Measurements from ENCODE around the gene WNK1.
"Not testable (repeated sequence)": the region's sequence is repeated elsewhere in the genome, so short reads cannot be mapped to it uniquely, and the experiment has no call there.

The WNK1 gene

GRCh38 chr12:751999-752694 is at the start of gene WNK1:
Gene WNK1, plus strand, starts transcription at chr12:752579. Its CDS starts 987 bp downstream, at chr12:753566.
- TF ChIP-seq CTCF (IDR thresholded peaks at IDR 0.05; ENCODE audit: insufficient read depth, low read length, poor library complexity, severe bottlenecking): no peak
- peak within 1 kb of the TSS; percentile 94 for H3K4me3 ChIP-seq (replicated peaks; ENCODE audit: low read depth, low read length)
- no peaks in the 10 kb centered on the region for H3K27me3 ChIP-seq (replicated peaks; ENCODE audit: control insufficient read depth, insufficient read depth, low read length)
- 0 out of 2 replicates have a peak, but pooled peaks cover 3% of the 10 kb centered on the region for H3K36me3 ChIP-seq (ENCODE audit: control insufficient read depth, insufficient read depth, low read length)
- peak; percentile 95 for DNase-seq (ENCODE audit: extremely low read depth, insufficient read length)

GRCh38 chr12:704516-705242 is 47.7 kb upstream of the WNK1 start:
- no peak for DNase-seq (ENCODE audit: extremely low read depth, insufficient read length)
- TF ChIP-seq CTCF (IDR thresholded peaks at IDR 0.05; ENCODE audit: insufficient read depth, low read length, poor library complexity, severe bottlenecking): no peak
- no peak overlapping the region for H3K4me3 ChIP-seq (replicated peaks; ENCODE audit: low read depth, low read length)
- no peaks in the 10 kb centered on the region for H3K27me3 ChIP-seq (replicated peaks; ENCODE audit: control insufficient read depth, insufficient read depth, low read length)
- no peaks in the 10 kb centered on the region for H3K36me3 ChIP-seq (ENCODE audit: control insufficient read depth, insufficient read depth, low read length)

GRCh38 chr12:708084-708483 is 44.3 kb upstream of the WNK1 start:
- not testable (repeated sequence) for H3K27me3 ChIP-seq (replicated peaks; ENCODE audit: control insufficient read depth, insufficient read depth, low read length); H3K36me3 ChIP-seq (ENCODE audit: control insufficient read depth, insufficient read depth, low read length); DNase-seq (ENCODE audit: extremely low read depth, insufficient read length); H3K4me3 ChIP-seq (replicated peaks; ENCODE audit: low read depth, low read length)

- DNase-seq (ENCODE audit: extremely low read depth, insufficient read length): no peak
- no peak overlapping the region for H3K4me3 ChIP-seq (replicated peaks; ENCODE audit: low read depth, low read length)
- no peaks in the 10 kb centered on the region for H3K27me3 ChIP-seq (replicated peaks; ENCODE audit: control insufficient read depth, insufficient read depth, low read length)
- no peaks in the 10 kb centered on the region for H3K36me3 ChIP-seq (ENCODE audit: control insufficient read depth, insufficient read depth, low read length)
- TF ChIP-seq CTCF (IDR thresholded peaks at IDR 0.05; ENCODE audit: insufficient read depth, low read length, poor library complexity, severe bottlenecking): no peak
These were observed 42.8 kb upstream of the WNK1 start for GRCh38 chr12:709455-710020.

GRCh38 chr12:712172-712863 is 40.1 kb upstream of the WNK1 start:
- DNase-seq (ENCODE audit: extremely low read depth, insufficient read length): no peak

More at GRCh38 chr12:712172-712863, 40.1 kb upstream of the WNK1 start:
- Histone ChIP-seq H3K27me3 (replicated peaks; ENCODE audit: control insufficient read depth, insufficient read depth, low read length) (no peaks in the 10 kb centered on the region), H3K4me3 (replicated peaks; ENCODE audit: low read depth, low read length) (no peak overlapping the region), H3K36me3 (ENCODE audit: control insufficient read depth, insufficient read depth, low read length) (no peaks in the 10 kb centered on the region)
- TF ChIP-seq CTCF (IDR thresholded peaks at IDR 0.05; ENCODE audit: insufficient read depth, low read length, poor library complexity, severe bottlenecking): no peak
